Activated CD8-positive, alpha-beta memory T cell treated with anti-CD3 and anti-CD28 coated beads, Interleukin-2, amount 10 ng/mL, durations not matched to agents 7 days and 5 days (primary cell): Measurements from ENCODE around the gene ABCA13. TPM values are rescaled to one million over a fixed set of nuclear protein-coding genes. Genes with fewer than 3 reads are reported as not detected.
A peak's percentile ranks its signal among the peaks of the same experiment; 100 is the strongest.

Experiments used
- ATAC-seq: fragments of 150-1000 bp; cut with Tn5 transposase; one replicate; pipeline ENCODE4 v1.10.0; 2021; ENCODE audit warnings: moderate library complexity
- CTCF ChIA-PET: fragments of 350-600 bp; sonication (Branson Sonifier 250); formaldehyde crosslinking; loops from one replicate; lab custom pipeline; 2021; ENCODE audit warnings: antibody characterized with exemption; lab: Charles Lee
- DNase-seq: peaks from one replicate; pipeline ENCODE4 v3.0.0-alpha.2; 2020
- H3K27ac Mint-ChIP-seq: one replicate; pipeline ENCODE4 v1.8.0; 2021; ENCODE audit warnings: mild to moderate bottlenecking, mixed read lengths
- H3K27me3 Mint-ChIP-seq: one replicate; pipeline ENCODE4 v1.8.0; 2021; ENCODE audit warnings: mixed read lengths
- H3K36me3 Mint-ChIP-seq: one replicate; pipeline ENCODE4 v1.8.0; 2021; ENCODE audit warnings: mild to moderate bottlenecking, mixed read lengths
- H3K4me1 Mint-ChIP-seq: one replicate; pipeline ENCODE4 v1.8.0; 2021; ENCODE audit warnings: mixed read lengths
- H3K4me3 Mint-ChIP-seq: one replicate; pipeline ENCODE4 v1.8.0; 2021; ENCODE audit warnings: mild to moderate bottlenecking, moderate library complexity, mixed read lengths
- H3K9me3 Mint-ChIP-seq: one replicate; pipeline ENCODE4 v1.8.0; 2022; ENCODE audit warnings: low read depth, mixed read lengths
- total RNA-seq, 2 experiments: library from RNA; stranded (reverse); gene quantifications; one replicate each; pipeline ENCODE4 v1.2.3, GENCODE V29; 2021

The ABCA13 gene
- total RNA-seq, 2 experiments from 2014 or later: 0.05 to 0.06 TPM

DNA sequence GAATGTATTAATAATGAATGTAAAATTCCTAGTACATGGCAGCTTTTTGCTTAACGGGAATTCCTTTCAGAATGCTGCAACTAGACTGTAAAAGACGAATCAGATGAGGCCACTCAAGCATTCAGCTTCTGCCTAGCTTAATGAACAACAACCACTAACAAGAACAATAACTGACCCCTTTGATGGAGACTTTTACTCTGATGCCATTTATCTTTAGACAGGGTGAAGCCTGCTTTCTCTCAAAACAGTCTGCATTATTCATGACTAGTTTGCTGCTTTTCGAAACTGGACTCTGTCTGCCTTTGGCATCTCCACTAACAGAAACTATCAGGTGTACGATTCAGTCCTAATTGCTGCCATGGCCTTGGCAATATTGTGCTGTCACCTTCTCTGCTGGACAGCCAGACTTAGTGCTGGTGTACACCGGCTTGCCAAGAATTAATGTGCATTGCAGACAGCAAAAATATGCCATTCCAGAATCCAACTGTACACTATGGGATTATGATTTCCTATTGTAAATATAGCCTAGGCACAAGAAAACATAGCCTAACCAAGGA, 457.6 kb downstream of the ABCA13 start:
- H3K4me1 Mint-ChIP-seq: no peaks in the 10 kb centered on the region
- no peak for DNase-seq
- H3K27ac Mint-ChIP-seq: no peak overlapping the region
- H3K4me3 Mint-ChIP-seq: no peak overlapping the region
- H3K9me3 Mint-ChIP-seq: peaks cover 3% of the 10 kb centered on the region
- no peaks in the 10 kb centered on the region for H3K27me3 Mint-ChIP-seq
- no peak for ATAC-seq
- H3K36me3 Mint-ChIP-seq: no peaks in the 10 kb centered on the region
- CTCF ChIA-PET: no interaction called here

DNA sequence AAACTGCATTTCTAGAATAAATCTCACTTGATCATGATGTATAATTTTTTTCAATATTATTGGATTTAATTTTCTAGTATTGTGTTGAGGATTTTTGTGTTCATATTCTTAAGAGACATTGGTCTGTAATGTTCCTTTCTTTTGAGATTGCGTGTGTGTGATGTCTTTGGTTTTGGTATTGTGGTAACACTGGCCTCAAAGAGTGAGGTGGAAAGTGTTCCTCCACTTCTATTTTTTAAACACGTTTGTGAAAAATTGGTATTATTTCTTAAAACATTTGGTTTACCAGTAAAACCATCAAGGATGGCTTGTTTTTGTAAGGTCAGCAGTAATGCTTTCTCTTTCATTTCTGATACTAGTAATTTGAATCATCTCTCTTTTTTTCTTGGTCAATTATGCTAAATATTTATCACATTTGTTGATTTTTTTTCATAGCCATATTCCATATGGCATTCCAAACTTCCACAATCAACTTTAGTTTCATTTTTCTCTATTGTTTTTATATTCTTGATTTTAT, 462.9 kb downstream of the ABCA13 start:
- Mint-ChIP-seq H3K27ac (no peak overlapping the region), H3K36me3 (no peaks in the 10 kb centered on the region), H3K9me3 (peaks cover 3% of the 10 kb centered on the region), H3K27me3 (no peaks in the 10 kb centered on the region), H3K4me3 (no peak overlapping the region), H3K4me1 (peaks cover 3% of the 10 kb centered on the region)
- CTCF ChIA-PET: no interaction called here
- ATAC-seq (peak; percentile 27), DNase-seq (no peak)

DNA sequence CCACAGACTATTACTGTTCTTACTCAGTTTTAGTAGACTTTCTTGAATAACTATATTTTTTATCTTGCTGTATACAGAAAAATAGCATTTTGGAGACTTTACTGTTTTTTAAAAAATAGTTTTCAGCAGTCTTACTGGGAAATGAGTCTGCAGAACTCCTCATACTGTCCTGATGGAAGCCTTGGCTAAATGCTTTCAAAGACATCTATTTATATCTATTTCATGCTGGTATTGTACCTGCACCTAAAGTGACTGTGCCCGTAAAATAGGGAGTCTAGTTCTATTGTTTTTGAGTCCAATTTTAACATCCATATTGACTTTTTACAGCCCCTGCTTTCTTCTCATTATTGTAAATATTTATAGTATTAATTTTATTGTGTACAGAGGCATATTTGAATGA, 464.5 kb downstream of the ABCA13 start:
- Mint-ChIP-seq H3K36me3 (no peaks in the 10 kb centered on the region), H3K4me1 (peaks cover 3% of the 10 kb centered on the region), H3K27me3 (no peaks in the 10 kb centered on the region), H3K9me3 (no peaks in the 10 kb centered on the region), H3K27ac (no peak overlapping the region), H3K4me3 (no peak overlapping the region)
- DNase-seq: no peak
- CTCF ChIA-PET: interaction anchor here (0.7 kb wide), 1 partner anchor 9 kb away, joined by 3 read pairs; no protein-coding TSS in a partner anchor
- no peak for ATAC-seq

DNA sequence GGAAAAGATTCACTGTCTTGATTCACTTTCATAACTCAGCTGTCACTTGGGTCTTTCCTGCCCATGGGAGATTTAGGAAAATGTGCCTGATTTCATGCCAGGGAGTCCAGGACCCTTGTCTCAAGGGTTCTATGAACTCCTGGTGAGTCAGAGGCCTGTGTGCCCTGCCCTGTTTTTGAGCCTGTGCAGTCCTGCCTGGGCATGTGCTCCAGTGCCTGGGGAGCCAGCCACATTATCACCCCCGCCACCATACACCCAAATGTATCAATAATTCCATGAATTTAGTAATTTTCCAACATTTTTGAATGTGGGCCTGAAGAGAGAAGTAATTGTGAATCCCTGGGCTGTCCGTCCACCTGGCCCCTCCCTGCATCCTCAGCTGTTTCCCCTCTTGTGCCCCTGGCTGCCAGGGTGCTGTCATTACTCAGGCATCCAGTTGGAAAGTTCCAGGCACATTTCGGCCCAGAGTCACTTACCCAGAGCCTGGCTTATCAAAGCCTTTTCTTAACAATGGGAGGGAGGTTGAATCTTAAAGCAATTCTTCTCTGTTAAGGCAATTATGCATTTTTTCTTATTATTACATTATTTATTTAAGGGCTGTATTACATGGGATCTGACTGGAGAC, 465.2 kb downstream of the ABCA13 start:
- CTCF ChIA-PET: no interaction called here
- Mint-ChIP-seq H3K4me1 (peaks cover 3% of the 10 kb centered on the region), H3K36me3 (no peaks in the 10 kb centered on the region), H3K27me3 (no peaks in the 10 kb centered on the region), H3K9me3 (no peaks in the 10 kb centered on the region), H3K4me3 (no peak overlapping the region), H3K27ac (no peak overlapping the region)
- ATAC-seq (no peak), DNase-seq (no peak)

DNA sequence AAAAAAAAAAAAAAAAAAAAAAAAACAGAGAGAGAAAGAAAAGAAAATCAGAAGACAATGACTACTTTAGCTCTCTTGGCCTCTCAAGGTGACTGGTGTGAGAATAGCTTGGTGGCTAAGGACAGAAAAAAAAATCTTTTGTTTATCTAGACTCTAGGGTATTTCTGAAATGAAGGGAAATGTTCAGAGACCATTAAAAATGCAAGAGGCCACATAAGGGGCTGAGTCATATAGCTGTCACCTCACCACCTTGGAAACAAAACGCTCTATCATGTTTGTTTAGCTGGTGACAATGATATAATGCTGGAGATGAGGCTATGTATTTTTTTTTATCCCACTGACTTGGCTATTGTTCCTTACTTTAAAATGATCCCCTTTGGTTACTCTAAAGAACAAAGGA, 466.1 kb downstream of the ABCA13 start:
- Mint-ChIP-seq H3K4me1 (peaks cover 3% of the 10 kb centered on the region), H3K4me3 (no peak overlapping the region), H3K9me3 (no peaks in the 10 kb centered on the region), H3K27me3 (no peaks in the 10 kb centered on the region), H3K27ac (no peak overlapping the region), H3K36me3 (no peaks in the 10 kb centered on the region)
- no peak for DNase-seq
- ATAC-seq: no peak
- CTCF ChIA-PET: no interaction called here

DNA sequence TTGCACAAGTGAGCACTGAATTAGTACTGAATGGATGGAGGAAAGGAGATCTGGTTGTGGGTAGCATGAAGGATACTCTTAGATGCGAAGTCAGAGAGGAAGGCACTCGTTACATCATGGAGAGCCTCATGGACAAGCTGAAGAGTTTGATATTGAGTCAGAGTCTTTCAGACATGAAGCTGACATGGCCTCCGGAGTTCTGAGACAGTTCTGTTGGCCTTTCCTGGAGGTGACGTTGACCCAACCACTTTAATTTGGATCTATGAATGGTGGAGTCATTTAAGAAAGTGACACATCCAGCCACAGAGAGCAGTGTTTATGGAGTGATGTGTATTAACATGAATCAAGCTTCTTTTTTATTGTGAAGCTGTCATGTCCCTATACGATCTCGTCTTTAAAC, 466.8 kb downstream of the ABCA13 start:
- CTCF ChIA-PET: no interaction called here
- DNase-seq (no peak), ATAC-seq (no peak)
- H3K27ac Mint-ChIP-seq: no peak overlapping the region
- no peaks in the 10 kb centered on the region for H3K36me3 Mint-ChIP-seq
- H3K9me3 Mint-ChIP-seq: no peaks in the 10 kb centered on the region
- H3K4me1 Mint-ChIP-seq: peaks cover 3% of the 10 kb centered on the region
- H3K4me3 Mint-ChIP-seq: no peak overlapping the region
- H3K27me3 Mint-ChIP-seq: no peaks in the 10 kb centered on the region

DNA sequence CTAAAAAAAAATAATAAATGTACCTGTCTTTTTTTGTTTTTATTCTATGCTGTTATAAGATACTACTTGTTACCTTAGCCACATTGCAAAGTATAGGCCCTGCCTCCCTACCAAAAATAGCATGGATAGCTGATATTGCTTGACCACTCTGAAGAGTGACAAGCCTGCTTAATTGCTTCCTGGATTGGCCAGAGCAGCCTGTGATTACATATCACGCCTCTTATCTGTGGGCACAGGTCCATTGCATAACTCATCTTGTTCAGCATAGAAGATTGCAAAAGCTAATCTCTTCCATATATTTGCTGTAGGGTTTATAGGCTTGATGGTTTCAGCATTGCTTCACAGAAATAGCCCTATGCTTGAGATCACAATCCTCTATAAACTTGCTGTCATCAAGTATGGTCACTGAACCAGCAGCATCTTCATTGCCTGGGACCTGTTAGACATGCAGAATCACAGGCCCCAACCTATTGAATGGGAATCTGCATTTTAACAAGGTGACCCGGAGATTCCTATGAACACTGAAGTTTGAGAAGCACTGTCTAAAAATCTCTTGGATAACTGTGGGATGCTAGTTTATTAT, 472.3 kb downstream of the ABCA13 start:
- DNase-seq: no peak
- H3K27ac Mint-ChIP-seq: no peak overlapping the region
- H3K9me3 Mint-ChIP-seq: no peaks in the 10 kb centered on the region
- no peak for ATAC-seq
- H3K4me3 Mint-ChIP-seq: no peak overlapping the region
- CTCF ChIA-PET: no interaction called here
- H3K4me1 Mint-ChIP-seq: no peaks in the 10 kb centered on the region
- H3K36me3 Mint-ChIP-seq: no peaks in the 10 kb centered on the region
- no peaks in the 10 kb centered on the region for H3K27me3 Mint-ChIP-seq

DNA sequence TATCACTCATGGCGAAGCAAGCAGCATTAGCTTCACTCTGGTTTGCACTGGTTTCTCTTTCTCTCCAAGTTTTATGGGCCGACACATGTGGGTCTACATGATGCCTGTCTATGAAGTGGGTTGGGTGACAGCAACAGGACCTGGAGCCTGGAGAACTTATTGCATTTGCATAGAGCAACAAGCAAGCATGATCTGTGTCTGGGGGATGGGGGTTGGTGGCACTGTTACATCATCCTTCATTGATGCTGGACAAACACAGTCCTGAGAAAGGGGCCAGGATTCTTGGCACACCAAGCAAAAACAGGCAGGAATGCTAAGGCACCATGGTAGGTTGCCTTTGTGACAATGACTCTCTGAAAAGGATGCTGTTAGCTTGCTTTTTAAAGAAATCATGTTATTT, 486.9 kb downstream of the ABCA13 start:
- Mint-ChIP-seq H3K36me3 (no peaks in the 10 kb centered on the region), H3K4me3 (no peak overlapping the region), H3K4me1 (no peaks in the 10 kb centered on the region), H3K27me3 (no peaks in the 10 kb centered on the region), H3K9me3 (peaks cover 5% of the 10 kb centered on the region), H3K27ac (no peak overlapping the region)
- no peak for ATAC-seq
- CTCF ChIA-PET: no interaction called here
- no peak for DNase-seq

DNA sequence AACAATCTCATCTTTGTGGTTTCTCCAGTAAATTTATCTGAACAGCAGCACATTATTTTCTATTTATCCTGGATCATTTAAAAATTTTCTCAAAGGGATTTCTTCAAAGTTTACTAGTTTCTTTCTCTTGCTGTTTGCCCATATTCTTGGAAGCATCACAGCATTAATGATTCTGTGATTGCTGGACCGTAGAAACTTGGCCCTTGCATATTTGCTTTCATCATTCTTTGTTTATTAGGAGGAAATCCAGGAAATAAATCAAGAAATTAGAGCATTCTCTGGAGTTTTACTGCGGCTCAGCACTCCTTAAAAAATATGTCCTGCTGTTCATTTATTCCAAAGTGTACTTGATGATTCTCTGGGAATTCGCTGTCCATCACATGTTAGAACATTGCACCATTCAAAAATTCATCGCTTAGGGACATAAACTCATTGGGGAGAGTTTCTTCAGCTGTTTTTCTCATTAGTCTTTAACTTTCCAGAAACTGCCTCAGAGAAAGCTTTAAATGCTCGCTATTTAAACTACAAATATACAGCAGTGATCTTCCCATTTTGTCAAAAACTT, 489.1 kb downstream of the ABCA13 start:
- ATAC-seq (no peak), DNase-seq (no peak)
- no peak overlapping the region for H3K27ac Mint-ChIP-seq
- no peaks in the 10 kb centered on the region for H3K27me3 Mint-ChIP-seq
- no peaks in the 10 kb centered on the region for H3K36me3 Mint-ChIP-seq
- H3K4me3 Mint-ChIP-seq: no peak overlapping the region
- no peaks in the 10 kb centered on the region for H3K4me1 Mint-ChIP-seq
- CTCF ChIA-PET: no interaction called here
- H3K9me3 Mint-ChIP-seq: peaks cover 2% of the 10 kb centered on the region

DNA sequence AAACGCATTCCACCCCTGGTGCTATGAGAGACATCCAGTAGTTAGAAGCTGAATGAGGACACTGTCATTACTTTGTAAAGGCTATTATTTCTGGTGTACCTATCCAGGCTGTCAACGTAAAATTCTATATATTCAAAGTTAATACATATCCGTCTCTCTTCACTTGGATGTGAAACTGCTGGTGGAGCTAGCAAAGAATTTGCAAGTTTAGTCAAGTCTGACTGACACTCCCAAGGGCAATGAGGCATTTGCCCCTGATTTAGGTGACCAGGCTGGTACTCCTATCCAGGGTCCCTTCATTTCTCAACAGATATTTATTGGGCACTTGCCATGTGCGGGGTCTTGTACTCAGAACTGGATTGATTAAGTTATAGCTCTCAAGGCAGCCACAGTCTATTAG, 493.0 kb downstream of the ABCA13 start:
- DNase-seq: no peak
- CTCF ChIA-PET: no interaction called here
- Mint-ChIP-seq H3K27me3 (no peaks in the 10 kb centered on the region), H3K27ac (no peak overlapping the region), H3K4me1 (no peaks in the 10 kb centered on the region), H3K4me3 (no peak overlapping the region), H3K36me3 (no peaks in the 10 kb centered on the region), H3K9me3 (peaks cover 5% of the 10 kb centered on the region)
- no peak for ATAC-seq

DNA sequence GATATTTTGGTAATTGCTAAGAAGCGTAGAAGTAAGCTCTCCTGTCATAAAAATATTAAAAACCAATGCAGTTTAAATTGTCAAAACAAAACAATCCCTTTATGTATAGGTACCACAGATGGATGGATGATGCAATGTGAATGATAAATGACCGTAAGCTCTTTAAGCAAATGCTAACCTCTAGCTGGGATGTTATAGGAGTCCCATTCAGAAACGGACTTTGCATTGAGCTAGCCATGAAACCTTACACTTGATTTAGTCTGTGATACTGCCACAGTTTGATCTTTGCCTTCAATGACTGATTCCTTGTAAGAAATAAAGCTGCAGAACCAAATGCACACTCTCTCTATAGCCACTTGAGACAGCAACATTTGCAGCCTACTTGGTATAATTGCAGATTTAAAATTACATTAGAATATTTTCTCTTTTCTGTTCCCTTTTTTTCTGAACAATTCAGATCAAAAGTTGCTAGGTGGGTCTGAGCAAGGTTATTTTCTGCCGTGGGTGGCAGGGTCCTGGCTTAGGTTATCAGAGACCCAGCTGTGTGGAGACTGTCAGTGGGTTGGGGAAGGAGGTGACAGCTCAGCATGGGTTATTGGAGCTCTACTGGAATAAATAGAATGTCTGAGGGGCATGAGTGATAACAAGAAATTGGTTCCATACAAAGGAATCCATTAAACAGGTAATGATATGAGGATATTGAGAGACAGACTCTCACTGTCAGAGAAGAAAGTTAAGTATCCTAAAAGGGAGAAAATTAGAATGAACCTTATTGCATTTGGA, 494.3 kb downstream of the ABCA13 start:
- ATAC-seq (no peak), DNase-seq (no peak)
- H3K4me1 Mint-ChIP-seq: no peaks in the 10 kb centered on the region
- CTCF ChIA-PET: no interaction called here
- no peaks in the 10 kb centered on the region for H3K27me3 Mint-ChIP-seq
- H3K9me3 Mint-ChIP-seq: peaks cover 5% of the 10 kb centered on the region
- H3K27ac Mint-ChIP-seq: no peak overlapping the region
- H3K36me3 Mint-ChIP-seq: no peaks in the 10 kb centered on the region
- H3K4me3 Mint-ChIP-seq: no peak overlapping the region

DNA sequence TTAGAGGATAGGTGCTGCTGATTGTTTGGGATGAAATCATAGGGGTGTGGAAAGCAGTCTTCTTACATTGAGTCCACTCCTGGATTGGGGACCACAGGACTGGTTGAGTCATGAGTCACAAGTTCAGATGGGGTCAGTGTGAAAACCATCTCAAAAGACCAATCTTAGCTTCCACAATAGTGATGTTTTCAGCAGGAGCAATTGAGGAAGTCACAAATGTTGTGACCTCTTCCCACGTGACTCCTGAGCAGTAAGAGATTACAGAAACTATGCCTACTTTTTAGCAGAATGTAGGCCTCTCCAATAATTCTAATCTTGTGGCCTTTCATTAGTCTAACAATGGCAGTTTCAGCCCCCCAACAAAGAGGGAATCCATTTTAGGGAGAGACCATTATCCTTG, 496.1 kb downstream of the ABCA13 start:
- CTCF ChIA-PET: no interaction called here
- H3K27me3 Mint-ChIP-seq: no peaks in the 10 kb centered on the region
- H3K9me3 Mint-ChIP-seq: peaks cover 2% of the 10 kb centered on the region
- no peak overlapping the region for H3K27ac Mint-ChIP-seq
- no peak for ATAC-seq
- H3K36me3 Mint-ChIP-seq: no peaks in the 10 kb centered on the region
- H3K4me3 Mint-ChIP-seq: no peak overlapping the region
- DNase-seq: no peak
- H3K4me1 Mint-ChIP-seq: no peaks in the 10 kb centered on the region

DNA sequence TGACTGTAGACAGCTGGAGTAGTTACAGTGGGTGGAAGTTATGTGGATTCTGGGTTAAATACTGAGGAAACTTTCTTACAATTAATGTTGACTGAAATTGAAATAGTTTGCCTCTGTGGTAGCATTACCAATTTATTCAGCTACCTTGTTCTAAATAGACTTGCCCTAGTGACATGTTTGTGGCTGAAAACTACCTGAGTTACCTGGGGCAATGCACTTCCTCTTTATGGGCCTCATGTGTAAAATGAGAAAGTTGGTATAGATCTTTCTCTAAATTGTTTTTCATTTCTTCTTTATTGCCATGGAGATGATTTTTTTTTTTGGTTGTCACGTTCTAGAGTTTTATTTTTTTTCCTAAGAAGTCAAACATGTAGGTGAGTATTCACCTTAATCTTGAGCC, 500.4 kb downstream of the ABCA13 start:
- no peaks in the 10 kb centered on the region for H3K4me1 Mint-ChIP-seq

More for the DNA sequence above, 500.4 kb downstream of the ABCA13 start:
- DNase-seq (no peak), ATAC-seq (no peak)
- H3K9me3 Mint-ChIP-seq: peaks cover 7% of the 10 kb centered on the region
- H3K4me3 Mint-ChIP-seq: no peak overlapping the region
- H3K27ac Mint-ChIP-seq: no peak overlapping the region
- H3K36me3 Mint-ChIP-seq: no peaks in the 10 kb centered on the region
- CTCF ChIA-PET: no interaction called here
- H3K27me3 Mint-ChIP-seq: no peaks in the 10 kb centered on the region
